Measurements from ENCODE around the gene CACNA1D. TPM values are rescaled to one million over a fixed set of nuclear protein-coding genes. Genes with fewer than 3 reads are reported as not detected.

Gene CACNA1D
- total and polyA plus RNA-seq, 5 donors from 2014 or later = 0.03 to 0.44 TPM; not detected in 3

DNA sequence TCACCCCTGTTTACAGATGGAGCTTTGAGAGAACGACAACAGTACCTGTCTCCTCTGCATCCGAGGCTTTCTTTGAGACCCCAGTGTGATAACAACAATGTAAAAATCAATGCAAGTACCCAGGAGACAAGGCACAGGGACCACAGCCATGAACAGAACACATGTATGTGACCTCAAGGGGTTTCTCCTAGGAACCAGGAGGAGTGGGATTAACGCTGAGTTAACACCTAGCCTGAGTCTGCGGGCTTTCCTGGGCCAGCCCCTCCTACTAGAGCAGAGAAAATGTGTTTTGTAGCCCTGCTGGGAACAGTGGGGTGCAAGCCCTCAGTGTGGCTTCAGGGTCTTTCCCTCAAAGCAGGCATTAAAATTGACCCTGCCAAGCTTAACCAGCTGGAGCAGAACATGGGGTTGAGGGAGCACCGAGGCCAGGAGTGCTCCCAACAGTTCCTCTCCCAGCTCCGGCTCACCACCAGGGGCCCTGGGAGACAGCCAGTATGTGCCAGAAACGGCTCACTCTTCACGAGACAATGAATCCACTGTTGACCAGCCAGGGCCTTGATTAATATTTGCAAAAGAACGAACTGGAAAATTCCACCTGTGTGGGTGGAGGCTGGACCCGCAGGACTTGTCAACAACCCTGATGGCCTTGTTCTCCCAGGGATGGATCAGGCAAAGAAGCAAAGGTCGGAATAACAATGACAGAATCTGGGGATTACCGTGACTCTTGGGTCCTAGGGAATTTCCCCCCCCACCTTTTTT is 348.2 kb downstream of the CACNA1D start:
- no peak for DNase-seq
- H3K36me3 ChIP-seq (ENCODE audit: control insufficient read depth, insufficient read depth, low read length) = no peaks in the 10 kb centered on the region
- H3K27me3 ChIP-seq (ENCODE audit: control insufficient read depth, insufficient read depth, low read length) = peaks cover 13% of the 10 kb centered on the region
- H3K27ac ChIP-seq (ENCODE audit: insufficient read depth, low read length, poor library complexity, severe bottlenecking) = peak overlapping the region; percentile 14
- no peak for ATAC-seq (ENCODE audit: low read depth in 2 of 2)
- Mint-ChIP-seq H3K36me3 (no peaks in the 10 kb centered on the region), H3K4me3 (no peak overlapping the region), H3K27ac (peak overlapping the region in 1 of 3 donors; percentile 74), H3K4me1 (peaks cover 0 to 19% (median 0%) of the 10 kb centered on the region in 4 donors), H3K9me3 (peaks cover 0 to 2% (median 0%) of the 10 kb centered on the region in 7 donors), H3K27me3 (peaks cover 43% of the 10 kb centered on the region)
- H3K4me1 ChIP-seq (ENCODE audit: control insufficient read depth, insufficient read depth, low read length, poor library complexity, severe bottlenecking) = peaks cover 23% of the 10 kb centered on the region
- H3K9me3 ChIP-seq (ENCODE audit: control insufficient read depth in 2 of 2, low read length in 2 of 2) = no peaks in the 10 kb centered on the region
- no peak overlapping the region for H3K4me3 ChIP-seq (ENCODE audit: low read depth, low read length)

GRCh38 chr3:53843195-53844177 is 349.1 kb downstream of the CACNA1D start:
- Mint-ChIP-seq H3K27me3 (peaks cover 52% of the 10 kb centered on the region), H3K36me3 (no peaks in the 10 kb centered on the region), H3K4me3 (peak overlapping the region; percentile 15 to 79 (median 60)), H3K27ac (peak overlapping the region in 1 of 3 donors; percentile 65), H3K9me3 (peaks cover 0 to 2% (median 0%) of the 10 kb centered on the region in 7 donors), H3K4me1 (peaks cover 0 to 19% (median 0%) of the 10 kb centered on the region in 4 donors)
- peaks cover 16% of the 10 kb centered on the region for H3K27me3 ChIP-seq (ENCODE audit: control insufficient read depth, insufficient read depth, low read length)
- no peak for ATAC-seq (ENCODE audit: low read depth in 2 of 2)
- H3K4me3 ChIP-seq (ENCODE audit: low read depth, low read length) = no peak overlapping the region
- peaks cover 23% of the 10 kb centered on the region for H3K4me1 ChIP-seq (ENCODE audit: control insufficient read depth, insufficient read depth, low read length, poor library complexity, severe bottlenecking)
- H3K36me3 ChIP-seq (ENCODE audit: control insufficient read depth, insufficient read depth, low read length) = no peaks in the 10 kb centered on the region
- H3K9me3 ChIP-seq (ENCODE audit: control insufficient read depth in 2 of 2, low read length in 2 of 2) = no peaks in the 10 kb centered on the region
- no peak for DNase-seq
- peak overlapping the region; percentile 30 for H3K27ac ChIP-seq (ENCODE audit: insufficient read depth, low read length, poor library complexity, severe bottlenecking)

DNA sequence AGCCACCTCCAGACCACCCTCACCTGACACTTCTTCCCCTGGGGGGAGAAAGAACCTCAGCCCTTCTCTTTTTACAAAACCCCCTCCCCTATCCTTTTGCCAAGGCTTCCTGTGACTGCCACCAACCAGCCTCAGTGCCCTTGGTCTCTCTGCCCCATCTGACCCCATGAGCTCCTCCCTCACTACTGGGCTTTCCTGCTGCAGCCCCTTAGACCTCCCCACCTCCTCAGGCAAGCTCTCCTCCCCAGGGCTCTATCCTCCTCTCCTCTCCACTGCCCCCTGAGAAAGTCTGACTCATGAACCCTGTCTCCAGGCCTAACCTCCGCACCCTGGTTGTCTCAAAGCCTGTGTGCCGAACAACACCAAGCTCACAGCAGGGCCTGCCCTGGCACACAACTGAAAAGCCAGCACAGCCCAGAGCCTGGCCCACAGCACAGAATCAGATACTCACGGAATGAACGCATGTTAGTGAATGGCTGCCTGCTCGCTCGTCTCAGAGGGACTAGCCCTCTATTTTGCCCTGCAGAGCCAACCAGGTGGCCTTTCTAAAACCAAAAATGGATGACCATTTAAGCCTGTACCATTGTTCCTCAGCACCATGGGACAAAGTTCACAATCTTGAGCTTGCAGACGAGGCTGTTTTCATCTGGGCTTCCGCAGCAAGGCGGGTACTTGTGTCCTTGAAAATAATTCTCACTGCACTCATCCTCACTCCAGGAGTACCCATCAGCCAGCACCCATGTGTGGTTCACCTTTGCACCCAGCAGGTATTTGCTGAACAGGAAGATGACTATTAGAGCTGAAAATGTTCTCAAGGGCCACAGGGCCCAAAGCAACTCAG is 350.1 kb downstream of the CACNA1D start:
- peaks cover 0 to 19% (median 0%) of the 10 kb centered on the region in 4 donors for H3K4me1 Mint-ChIP-seq
- peak overlapping the region; percentile 30 for H3K27ac ChIP-seq (ENCODE audit: insufficient read depth, low read length, poor library complexity, severe bottlenecking)
- H3K27me3 Mint-ChIP-seq = peaks cover 58% of the 10 kb centered on the region
- no peak for DNase-seq
- peaks cover 16% of the 10 kb centered on the region for H3K27me3 ChIP-seq (ENCODE audit: control insufficient read depth, insufficient read depth, low read length)
- H3K9me3 ChIP-seq (ENCODE audit: control insufficient read depth in 2 of 2, low read length in 2 of 2) = no peaks in the 10 kb centered on the region
- H3K27ac Mint-ChIP-seq = peak overlapping the region in 2 of 3 donors; percentile 11 to 65
- no peaks in the 10 kb centered on the region for H3K36me3 ChIP-seq (ENCODE audit: control insufficient read depth, insufficient read depth, low read length)
- peaks cover 23% of the 10 kb centered on the region for H3K4me1 ChIP-seq (ENCODE audit: control insufficient read depth, insufficient read depth, low read length, poor library complexity, severe bottlenecking)
- peaks cover 0 to 2% (median 0%) of the 10 kb centered on the region in 7 donors for H3K9me3 Mint-ChIP-seq
- ATAC-seq (ENCODE audit: low read depth in 2 of 2) = peak in 1 of 2 donors; percentile 53
- peak overlapping the region in 3 of 4 donors; percentile 64 to 79 (median 77) for H3K4me3 Mint-ChIP-seq
- H3K4me3 ChIP-seq (ENCODE audit: low read depth, low read length) = no peak overlapping the region
- no peaks in the 10 kb centered on the region for H3K36me3 Mint-ChIP-seq

GRCh38 chr3:53845103-53845880 is 350.9 kb downstream of the CACNA1D start:
- peak overlapping the region in 2 of 3 donors; percentile 48 to 65 for H3K27ac Mint-ChIP-seq
- H3K4me3 ChIP-seq (ENCODE audit: low read depth, low read length) = peak overlapping the region; percentile 41
- peaks cover 0 to 2% (median 0%) of the 10 kb centered on the region in 7 donors for H3K9me3 Mint-ChIP-seq
- peaks cover 50% of the 10 kb centered on the region for H3K27me3 Mint-ChIP-seq
- DNase-seq = no peak
- peaks cover 23% of the 10 kb centered on the region for H3K4me1 ChIP-seq (ENCODE audit: control insufficient read depth, insufficient read depth, low read length, poor library complexity, severe bottlenecking)
- H3K27me3 ChIP-seq (ENCODE audit: control insufficient read depth, insufficient read depth, low read length) = peaks cover 16% of the 10 kb centered on the region
- no peaks in the 10 kb centered on the region for H3K36me3 ChIP-seq (ENCODE audit: control insufficient read depth, insufficient read depth, low read length)
- no peaks in the 10 kb centered on the region for H3K36me3 Mint-ChIP-seq
- no peak for ATAC-seq (ENCODE audit: low read depth in 2 of 2)
- H3K4me1 Mint-ChIP-seq = peaks cover 0 to 19% (median 0%) of the 10 kb centered on the region in 4 donors
- no peaks in the 10 kb centered on the region for H3K9me3 ChIP-seq (ENCODE audit: control insufficient read depth in 2 of 2, low read length in 2 of 2)
- H3K4me3 Mint-ChIP-seq = peak overlapping the region in 3 of 4 donors; percentile 77 to 89 (median 79)
- H3K27ac ChIP-seq (ENCODE audit: insufficient read depth, low read length, poor library complexity, severe bottlenecking) = peak overlapping the region; percentile 23

DNA sequence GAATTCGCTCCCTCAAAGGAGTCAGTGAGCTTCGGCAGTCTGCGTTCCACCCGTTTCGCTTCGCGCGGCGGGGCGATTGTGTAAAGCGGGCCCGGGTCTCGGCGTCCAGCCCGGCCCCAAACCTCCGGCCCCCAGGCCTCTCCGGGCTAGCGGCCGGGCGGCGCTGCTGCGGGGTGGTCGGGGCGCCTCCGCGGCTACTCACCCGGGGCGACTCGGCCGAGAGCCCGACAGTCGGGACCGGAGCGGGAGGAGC is 351.4 kb downstream of the CACNA1D start:
- H3K27ac Mint-ChIP-seq = peak overlapping the region in 1 of 3 donors; percentile 48

DNA sequence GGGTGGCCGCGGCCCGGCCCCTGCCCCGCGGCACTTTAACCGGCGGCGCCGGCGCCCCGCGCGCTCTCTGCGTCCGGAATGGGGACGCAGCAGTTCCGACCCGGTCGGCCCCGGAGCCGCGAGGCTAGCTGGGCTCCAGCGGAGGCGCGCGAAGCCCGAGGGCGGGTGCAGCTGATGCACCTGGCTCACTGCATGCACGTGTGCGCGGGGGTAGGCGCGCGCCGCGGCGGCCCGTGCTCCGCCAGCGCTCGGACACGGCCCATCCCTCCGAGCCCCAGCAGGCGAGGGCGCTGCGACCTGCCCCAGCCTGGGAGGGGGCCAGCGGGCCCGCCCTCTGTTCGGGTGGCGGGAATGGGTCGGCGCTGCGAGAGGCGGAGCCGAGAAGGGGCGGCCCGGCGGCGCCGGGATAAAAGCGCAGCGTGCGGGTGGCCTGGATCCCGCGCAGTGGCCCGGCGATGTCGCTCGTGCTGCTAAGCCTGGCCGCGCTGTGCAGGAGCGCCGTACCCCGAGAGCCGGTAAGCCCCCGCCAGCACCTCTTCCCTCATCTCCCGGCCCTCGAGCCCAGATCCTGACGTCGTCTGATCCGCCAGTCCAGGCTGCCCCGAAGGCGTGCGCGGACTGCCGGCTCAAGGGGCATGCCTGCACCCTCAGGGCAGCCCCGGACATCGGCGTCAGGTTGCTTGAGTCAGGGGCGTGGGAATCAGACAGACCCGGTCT is 351.9 kb downstream of the CACNA1D start, which contains the start of the genes CHDH and IL17RB:
CHDH (minus strand) TSS at position 286 of the 717 bp plus-strand sequence. CDS start 22,411 bp downstream, outside the sequence.
IL17RB (plus strand) TSS at position 435 of the 717 bp plus-strand sequence; CDS start at position 456, 21 bp downstream.
- DNase-seq (peak in 2 of 3 donors; percentile 11 to 21), ATAC-seq (ENCODE audit: low read depth in 2 of 2) (peak; percentile 35 to 37)
- Mint-ChIP-seq H3K4me3 (peak within 1 kb of the TSS in 3 of 4 donors; percentile 77 to 89 (median 79)), H3K27ac (peak within 1 kb of the TSS in 1 of 3 donors; percentile 48), H3K9me3 (peaks cover 0 to 2% (median 0%) of the 10 kb centered on the region in 7 donors), H3K27me3 (peaks cover 50% of the 10 kb centered on the region), H3K4me1 (peaks cover 0 to 19% (median 0%) of the 10 kb centered on the region in 4 donors), H3K36me3 (no peaks in the 10 kb centered on the region)
- Histone ChIP-seq H3K27ac (ENCODE audit: insufficient read depth, low read length, poor library complexity, severe bottlenecking) (peak within 1 kb of the TSS; percentile 23), H3K36me3 (ENCODE audit: control insufficient read depth, insufficient read depth, low read length) (no peaks in the 10 kb centered on the region), H3K27me3 (ENCODE audit: control insufficient read depth, insufficient read depth, low read length) (peaks cover 16% of the 10 kb centered on the region), H3K9me3 (ENCODE audit: control insufficient read depth in 2 of 2, low read length in 2 of 2) (no peaks in the 10 kb centered on the region), H3K4me3 (ENCODE audit: low read depth, low read length) (peak within 1 kb of the TSS; percentile 41), H3K4me1 (ENCODE audit: control insufficient read depth, insufficient read depth, low read length, poor library complexity, severe bottlenecking) (peaks cover 23% of the 10 kb centered on the region)

More for the DNA sequence above, 351.4 kb downstream of the CACNA1D start:
- H3K36me3 ChIP-seq (ENCODE audit: control insufficient read depth, insufficient read depth, low read length) = no peaks in the 10 kb centered on the region
- H3K27ac ChIP-seq (ENCODE audit: insufficient read depth, low read length, poor library complexity, severe bottlenecking) = peak overlapping the region; percentile 23
- no peak for DNase-seq
- Mint-ChIP-seq H3K4me3 (peak overlapping the region in 2 of 4 donors; percentile 77 to 79), H3K9me3 (peaks cover 0 to 2% (median 0%) of the 10 kb centered on the region in 7 donors), H3K27me3 (peaks cover 50% of the 10 kb centered on the region), H3K4me1 (peaks cover 0 to 19% (median 0%) of the 10 kb centered on the region in 4 donors), H3K36me3 (no peaks in the 10 kb centered on the region)
- peaks cover 23% of the 10 kb centered on the region for H3K4me1 ChIP-seq (ENCODE audit: control insufficient read depth, insufficient read depth, low read length, poor library complexity, severe bottlenecking)
- no peak for ATAC-seq (ENCODE audit: low read depth in 2 of 2)
- no peak overlapping the region for H3K4me3 ChIP-seq (ENCODE audit: low read depth, low read length)
- H3K9me3 ChIP-seq (ENCODE audit: control insufficient read depth in 2 of 2, low read length in 2 of 2) = no peaks in the 10 kb centered on the region
- peaks cover 16% of the 10 kb centered on the region for H3K27me3 ChIP-seq (ENCODE audit: control insufficient read depth, insufficient read depth, low read length)
